SK-N-SH treated with all-trans-retinoic acid at 6 μM for 48 hours (cell line): ENCODE data around the gene WNT7A.
A peak's percentile ranks its signal among the peaks of the same experiment; 100 is the strongest.

ENCODE experiments used
- ATAC-seq: fragments of 200-7000 bp; cut with Tn5 transposase; 3 replicates; pipeline ENCODE4 v1.9.1; 2020; ENCODE audit warnings: mild to moderate bottlenecking, moderate library complexity
- ARNTL ChIP-seq: fragments of 450-650 bp; formaldehyde crosslinking; IDR thresholded peaks from 2 replicates; pipeline ENCODE4 v1.5.0; 2020; ENCODE audit warnings: low read depth, mild to moderate bottlenecking, moderate library complexity, borderline replicate concordance
- CSDC2 ChIP-seq: fragments of 250-450 bp; sonication (Bioruptor Pico); IDR thresholded peaks from 2 replicates; pipeline ENCODE4 v1.5.0; 2020; ENCODE audit warnings: mild to moderate bottlenecking, moderate library complexity
- ESRRG ChIP-seq: fragments of 250-450 bp; sonication (Bioruptor Pico); IDR thresholded peaks from 2 replicates; pipeline ENCODE4 v1.6.1; 2021; ENCODE audit warnings: mild to moderate bottlenecking
- ISL1 ChIP-seq: fragments of 250-450 bp; sonication (Bioruptor Pico); IDR thresholded peaks from 2 replicates; pipeline ENCODE4 v2.1.2; 2022; ENCODE audit warnings: mild to moderate bottlenecking, moderate library complexity
- PPARA ChIP-seq: fragments of 250-450 bp; sonication (Bioruptor Pico); IDR thresholded peaks from 2 replicates; pipeline ENCODE4 v1.5.0; 2020; ENCODE audit warnings: mild to moderate bottlenecking, borderline replicate concordance
- RARB ChIP-seq: fragments of 250-450 bp; sonication (Bioruptor Pico); IDR thresholded peaks from 2 replicates; pipeline ENCODE4 v1.8.0; 2021; ENCODE audit warnings: mild to moderate bottlenecking, moderate library complexity
- SNAI2 ChIP-seq: fragments of 250-450 bp; sonication (Bioruptor Pico); IDR thresholded peaks from 2 replicates; pipeline ENCODE4 v1.5.0; 2020; ENCODE audit warnings: mild to moderate bottlenecking, moderate library complexity
- TOX ChIP-seq: fragments of 250-450 bp; sonication (Bioruptor Pico); IDR thresholded peaks from 2 replicates; pipeline ENCODE4 v1.8.0; 2021; ENCODE audit warnings: mild to moderate bottlenecking, moderate library complexity, borderline replicate concordance
- ZC3H10 ChIP-seq: fragments of 250-450 bp; sonication (Bioruptor Pico); IDR thresholded peaks from 2 replicates; pipeline ENCODE4 v1.5.1; 2021; ENCODE audit warnings: mild to moderate bottlenecking, moderate library complexity
- ZFP3 ChIP-seq: fragments of 250-450 bp; sonication (Bioruptor Pico); IDR thresholded peaks from 2 replicates; pipeline ENCODE4 v1.5.0; 2020; ENCODE audit warnings: mild to moderate bottlenecking, moderate library complexity
- ZFP30 ChIP-seq: fragments of 450-650 bp; formaldehyde crosslinking; IDR thresholded peaks from 2 replicates; pipeline ENCODE4 v1.5.0; 2022; ENCODE audit warnings: mild to moderate bottlenecking, moderate library complexity
- ZNF70 ChIP-seq: fragments of 450-650 bp; formaldehyde crosslinking; IDR thresholded peaks from 2 replicates; pipeline ENCODE4 v1.5.0; 2020; ENCODE audit warnings: mild to moderate bottlenecking, moderate library complexity
- ZNF8 ChIP-seq: fragments of 450-650 bp; formaldehyde crosslinking; IDR thresholded peaks from 2 replicates; pipeline ENCODE4 v1.5.0; 2020; ENCODE audit warnings: mild to moderate bottlenecking, moderate library complexity
- TF ChIP-seq, protein P1 (sequence below): fragments of 250-450 bp; sonication (Bioruptor Pico); IDR thresholded peaks from 2 replicates; pipeline ENCODE4 v1.8.0; 2020; ENCODE audit warnings: mild to moderate bottlenecking, moderate library complexity, borderline replicate concordance
- TF ChIP-seq, protein P2 (sequence below): fragments of 250-450 bp; sonication (Bioruptor Pico); IDR thresholded peaks from 2 replicates; pipeline ENCODE4 v1.5.1; 2020; ENCODE audit warnings: low read depth, mild to moderate bottlenecking, moderate library complexity

WNT7A gene

DNA sequence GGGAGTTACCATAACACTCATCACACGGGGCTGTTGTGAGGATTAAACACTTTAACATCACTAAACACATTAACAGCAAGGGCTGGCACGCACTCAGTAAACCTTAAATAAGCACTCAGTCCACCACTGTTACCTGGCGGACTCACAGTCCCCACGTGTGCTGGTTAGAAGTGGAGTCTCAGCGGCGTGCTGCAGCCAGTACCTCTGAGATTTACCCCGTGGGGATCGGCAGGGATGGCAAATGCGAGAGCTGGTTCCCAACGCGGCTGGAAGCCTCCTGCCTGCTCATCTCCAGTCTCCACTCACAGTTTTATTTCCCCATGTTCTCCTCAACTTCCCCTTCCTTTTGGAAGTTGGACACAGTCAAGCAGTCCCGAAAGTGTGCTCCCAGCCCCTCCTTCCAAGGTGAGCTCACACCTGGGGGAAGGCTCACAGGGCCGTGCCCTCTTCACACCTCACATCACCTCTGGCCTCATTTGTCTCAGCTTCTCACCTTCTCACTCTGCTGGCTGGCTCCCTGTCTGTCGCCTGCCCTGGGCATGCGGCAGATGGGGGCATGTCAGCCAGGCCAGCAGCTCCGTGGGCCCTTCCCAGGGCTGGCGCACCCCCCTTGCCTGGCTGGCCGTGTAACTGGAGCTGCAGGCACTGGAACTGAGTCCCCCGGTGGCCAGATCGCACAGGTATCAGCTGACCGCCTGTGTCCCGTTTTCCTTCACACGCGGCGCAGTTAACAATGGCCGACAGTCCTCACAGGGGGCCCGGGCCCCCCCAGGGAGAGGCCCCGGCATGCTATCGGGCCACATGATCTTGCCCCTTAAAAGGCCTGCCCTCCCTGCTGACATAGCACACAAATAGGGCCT, 87.1 kb downstream of the WNT7A start:
- ATAC-seq, result no peak
- TF ChIP-seq TOX (CRISPR knock-in tag) (no peak), SNAI2 (CRISPR knock-in tag) (no peak), RARB (CRISPR knock-in tag) (no peak)
- TF ChIP-seq, protein P1, sequence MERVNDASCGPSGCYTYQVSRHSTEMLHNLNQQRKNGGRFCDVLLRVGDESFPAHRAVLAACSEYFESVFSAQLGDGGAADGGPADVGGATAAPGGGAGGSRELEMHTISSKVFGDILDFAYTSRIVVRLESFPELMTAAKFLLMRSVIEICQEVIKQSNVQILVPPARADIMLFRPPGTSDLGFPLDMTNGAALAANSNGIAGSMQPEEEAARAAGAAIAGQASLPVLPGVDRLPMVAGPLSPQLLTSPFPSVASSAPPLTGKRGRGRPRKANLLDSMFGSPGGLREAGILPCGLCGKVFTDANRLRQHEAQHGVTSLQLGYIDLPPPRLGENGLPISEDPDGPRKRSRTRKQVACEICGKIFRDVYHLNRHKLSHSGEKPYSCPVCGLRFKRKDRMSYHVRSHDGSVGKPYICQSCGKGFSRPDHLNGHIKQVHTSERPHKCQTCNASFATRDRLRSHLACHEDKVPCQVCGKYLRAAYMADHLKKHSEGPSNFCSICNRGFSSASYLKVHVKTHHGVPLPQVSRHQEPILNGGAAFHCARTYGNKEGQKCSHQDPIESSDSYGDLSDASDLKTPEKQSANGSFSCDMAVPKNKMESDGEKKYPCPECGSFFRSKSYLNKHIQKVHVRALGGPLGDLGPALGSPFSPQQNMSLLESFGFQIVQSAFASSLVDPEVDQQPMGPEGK, result no peak

DNA sequence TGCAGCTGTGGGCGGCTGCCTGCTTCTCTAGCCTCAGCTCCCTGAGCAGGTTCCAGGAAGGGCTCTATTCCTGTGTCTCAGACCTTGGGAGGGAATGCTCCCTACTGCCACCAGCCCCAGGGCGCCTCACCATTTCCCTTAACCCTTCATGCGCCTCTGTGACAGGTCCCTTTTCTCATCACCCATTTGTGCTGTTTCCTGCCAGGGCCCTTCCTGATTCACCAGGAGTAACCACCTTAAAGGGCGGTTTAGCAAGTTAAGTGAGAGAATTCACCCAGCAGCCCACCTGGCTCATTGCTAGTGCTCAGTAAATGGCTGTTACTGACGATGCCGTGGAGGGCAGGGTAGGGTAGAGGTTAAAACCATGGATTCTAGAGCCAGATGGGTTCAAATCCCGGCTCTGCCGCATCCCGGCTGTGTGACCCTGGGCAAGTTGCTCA, 87.8 kb downstream of the WNT7A start:
- ATAC-seq, result no peak
- TF ChIP-seq ESRRG (CRISPR knock-in tag), result no peak
- TF ChIP-seq ZFP3 (CRISPR knock-in tag), result no peak
- TF ChIP-seq SNAI2 (CRISPR knock-in tag), result no peak
- no peak for TF ChIP-seq ZC3H10
- TF ChIP-seq ARNTL (CRISPR knock-in tag), result no peak
- no peak for TF ChIP-seq CSDC2 (CRISPR knock-in tag)
- no peak for TF ChIP-seq ZNF8 (CRISPR knock-in tag)

DNA sequence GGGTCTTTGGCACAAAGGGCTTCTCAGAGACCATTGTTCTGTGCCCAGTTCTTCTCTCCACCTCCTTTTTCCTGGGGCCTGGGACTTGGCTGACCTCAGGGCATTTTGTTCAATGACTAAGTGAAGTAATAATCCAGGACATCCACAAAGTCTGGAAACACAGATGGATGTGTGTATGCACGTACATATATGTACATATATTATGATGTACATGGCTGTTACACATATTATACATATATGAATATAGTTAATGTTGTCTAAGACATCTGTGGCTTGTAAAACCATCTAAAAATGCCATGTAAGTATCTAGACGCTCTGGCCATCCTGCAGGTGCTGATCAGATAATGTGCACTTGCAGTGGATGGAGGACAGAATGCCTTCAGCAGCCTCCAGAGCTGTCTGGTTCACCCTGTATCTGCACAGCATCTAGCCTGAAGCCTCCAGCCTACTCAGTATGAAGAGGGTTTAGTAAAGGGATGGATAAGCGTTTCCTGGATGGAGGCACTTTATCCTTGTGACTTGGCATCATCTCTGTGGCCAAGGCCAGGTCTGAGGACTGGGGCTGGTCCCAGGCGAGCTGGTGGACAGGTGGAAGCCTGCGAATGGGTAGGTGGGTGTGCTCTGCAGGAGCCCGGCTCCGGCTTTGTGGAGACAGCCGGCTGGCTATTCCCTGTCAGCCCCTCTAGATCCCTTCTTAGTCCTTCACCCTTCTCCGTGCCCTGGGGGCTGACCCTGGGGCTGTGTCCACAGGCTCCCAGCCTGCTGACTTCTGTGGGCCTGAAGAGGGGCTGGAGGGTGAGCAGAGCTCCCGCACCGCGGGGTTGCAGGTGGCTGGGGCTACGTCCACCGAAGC, 88.4 kb downstream of the WNT7A start:
- TF ChIP-seq, protein P2, sequence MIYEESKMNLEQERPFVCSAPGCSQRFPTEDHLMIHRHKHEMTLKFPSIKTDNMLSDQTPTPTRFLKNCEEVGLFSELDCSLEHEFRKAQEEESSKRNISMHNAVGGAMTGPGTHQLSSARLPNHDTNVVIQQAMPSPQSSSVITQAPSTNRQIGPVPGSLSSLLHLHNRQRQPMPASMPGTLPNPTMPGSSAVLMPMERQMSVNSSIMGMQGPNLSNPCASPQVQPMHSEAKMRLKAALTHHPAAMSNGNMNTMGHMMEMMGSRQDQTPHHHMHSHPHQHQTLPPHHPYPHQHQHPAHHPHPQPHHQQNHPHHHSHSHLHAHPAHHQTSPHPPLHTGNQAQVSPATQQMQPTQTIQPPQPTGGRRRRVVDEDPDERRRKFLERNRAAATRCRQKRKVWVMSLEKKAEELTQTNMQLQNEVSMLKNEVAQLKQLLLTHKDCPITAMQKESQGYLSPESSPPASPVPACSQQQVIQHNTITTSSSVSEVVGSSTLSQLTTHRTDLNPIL, result no peak
- TF ChIP-seq, protein P1, result no peak
- TF ChIP-seq PPARA (CRISPR knock-in tag) (no peak), TOX (CRISPR knock-in tag) (no peak)
- TF ChIP-seq, all 23 proteins: peak for 0
- no peak for ATAC-seq

DNA sequence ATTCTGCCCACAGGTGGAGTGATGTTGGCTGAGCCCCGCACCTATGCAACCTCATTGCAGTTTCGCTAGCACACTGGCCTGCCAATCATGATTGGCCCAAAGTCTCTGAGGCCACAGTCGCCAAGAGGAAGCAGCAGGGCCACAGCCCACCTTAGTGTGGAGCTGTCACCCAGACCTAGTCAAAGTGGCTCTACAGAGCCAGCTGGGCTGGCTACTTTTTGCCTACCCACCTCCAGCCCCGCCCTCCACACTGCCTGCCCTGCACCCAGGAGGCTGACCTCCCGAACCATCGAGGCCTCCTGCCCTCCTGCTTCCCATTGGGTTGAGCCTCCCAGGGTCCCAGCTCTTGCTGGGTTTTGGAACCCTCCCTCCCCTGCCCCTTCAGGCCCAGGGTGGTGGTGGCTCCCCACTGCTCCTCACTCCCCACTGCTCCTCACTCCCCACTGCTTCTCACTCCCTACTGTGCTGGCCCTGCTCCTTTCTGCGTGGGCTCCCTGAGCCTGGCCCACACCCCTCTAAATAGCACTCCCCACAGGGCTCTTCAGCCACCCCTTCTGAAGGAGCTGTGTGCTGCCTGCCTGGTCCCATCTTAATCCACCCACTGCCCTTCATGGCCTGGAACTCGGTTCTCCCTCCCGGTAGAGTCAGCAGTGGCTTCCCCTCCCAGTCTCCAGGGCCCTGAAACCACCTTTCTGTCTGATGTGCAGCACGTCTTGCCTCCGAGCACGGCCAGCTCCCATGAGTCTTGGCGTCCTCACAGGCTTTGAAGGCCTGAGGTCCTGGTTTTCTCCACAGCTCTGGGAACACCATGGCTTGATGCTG, 89.3 kb downstream of the WNT7A start:
- no peak for TF ChIP-seq CSDC2 (CRISPR knock-in tag)
- ATAC-seq, result no peak

DNA sequence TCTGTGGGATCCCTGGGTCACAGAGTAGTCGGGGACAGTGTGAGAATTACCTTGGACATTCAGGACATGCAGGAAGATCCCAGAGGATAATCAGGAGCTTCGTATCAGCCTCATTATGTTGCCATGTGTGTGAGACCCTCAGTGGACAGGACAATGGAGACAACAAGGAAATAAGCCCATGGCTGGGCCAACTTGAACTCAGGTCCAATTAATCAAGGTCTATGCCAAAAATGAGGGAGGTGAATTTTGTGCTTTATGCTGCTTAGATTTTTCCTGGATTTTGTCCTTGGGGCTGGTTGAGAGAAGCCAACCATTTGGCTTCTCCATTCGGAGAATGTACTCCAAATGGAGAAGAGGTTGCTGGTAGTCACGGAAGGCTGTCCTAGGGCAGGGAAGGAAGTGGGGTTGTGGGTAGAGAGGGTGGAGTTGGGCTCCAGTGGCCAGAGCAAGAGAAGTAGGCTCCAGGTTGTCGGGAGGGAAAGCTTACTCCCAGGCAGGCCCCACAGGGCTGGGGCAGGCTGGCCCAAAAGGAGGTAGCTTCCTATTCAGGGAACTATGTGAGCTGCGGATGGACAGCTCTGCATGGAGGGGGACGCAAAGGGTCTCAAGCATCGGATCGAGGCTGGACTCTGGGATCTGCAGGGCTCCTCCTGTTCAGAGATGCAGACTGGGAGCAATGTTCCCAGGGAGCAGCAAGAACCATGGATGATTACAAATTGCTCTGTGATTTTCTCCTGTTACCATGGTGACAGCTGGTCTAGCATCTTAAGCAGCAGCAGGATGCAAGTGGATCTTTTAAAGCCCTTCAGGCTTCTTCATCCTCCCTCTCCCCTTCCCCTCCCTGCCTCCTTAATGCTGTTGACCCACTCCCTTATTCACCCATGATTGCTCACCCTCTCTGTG, 91.1 kb downstream of the WNT7A start:
- ATAC-seq, result no peak
- peak; percentile 98 for TF ChIP-seq ZNF70 (CRISPR knock-in tag)
- TF ChIP-seq ZFP30 (CRISPR knock-in tag), result no peak
- TF ChIP-seq, all 23 proteins: peak for 1

DNA sequence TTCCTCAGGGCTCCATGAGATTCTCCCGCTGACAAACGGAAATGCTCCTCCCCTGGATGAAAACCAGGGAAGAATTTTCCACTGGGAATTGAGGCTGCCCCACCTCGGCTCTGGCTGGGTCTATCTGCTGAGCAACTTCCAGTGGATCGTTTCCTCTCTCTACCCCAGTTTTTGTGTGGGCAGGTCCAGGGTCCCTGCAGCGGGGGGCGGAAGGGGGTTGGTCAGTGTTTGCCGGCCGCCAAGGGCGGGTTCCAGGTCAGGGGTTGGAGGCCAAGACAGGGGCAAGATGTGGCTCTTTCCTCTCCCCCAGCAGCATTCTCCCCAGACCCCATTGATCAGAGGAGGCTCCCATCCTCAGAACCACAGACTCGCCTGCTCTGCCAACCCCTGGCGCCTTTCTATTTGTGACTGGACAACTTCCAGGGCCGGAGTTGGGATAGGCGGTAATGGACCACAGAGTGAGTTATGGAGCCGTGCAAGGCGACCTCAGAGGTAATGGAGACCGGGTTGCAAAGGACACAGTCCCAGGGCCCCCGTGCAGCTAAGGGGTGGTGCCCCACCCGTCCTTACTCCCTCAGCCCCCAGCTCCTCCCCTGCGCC, 92.2 kb downstream of the WNT7A start:
- no peak for ATAC-seq
- no peak for TF ChIP-seq ISL1 (CRISPR knock-in tag)
